IPS-18c (cell line): ENCODE data around the gene FOXJ3.

Experiments used
- H3K4me3 ChIP-seq: 2 replicates; pipeline ENCODE4 v1.7.0; 2013; ENCODE audit warnings: low read depth, mild to moderate bottlenecking, low read length, moderate library complexity; ENCODE audit not compliant: insufficient read depth
- H3K9me3 ChIP-seq: one replicate; pipeline ENCODE4 v1.6.1; 2013; ENCODE audit warnings: mild to moderate bottlenecking, low read length, moderate library complexity; ENCODE audit not compliant: control insufficient read depth, insufficient read depth

The FOXJ3 gene

DNA sequence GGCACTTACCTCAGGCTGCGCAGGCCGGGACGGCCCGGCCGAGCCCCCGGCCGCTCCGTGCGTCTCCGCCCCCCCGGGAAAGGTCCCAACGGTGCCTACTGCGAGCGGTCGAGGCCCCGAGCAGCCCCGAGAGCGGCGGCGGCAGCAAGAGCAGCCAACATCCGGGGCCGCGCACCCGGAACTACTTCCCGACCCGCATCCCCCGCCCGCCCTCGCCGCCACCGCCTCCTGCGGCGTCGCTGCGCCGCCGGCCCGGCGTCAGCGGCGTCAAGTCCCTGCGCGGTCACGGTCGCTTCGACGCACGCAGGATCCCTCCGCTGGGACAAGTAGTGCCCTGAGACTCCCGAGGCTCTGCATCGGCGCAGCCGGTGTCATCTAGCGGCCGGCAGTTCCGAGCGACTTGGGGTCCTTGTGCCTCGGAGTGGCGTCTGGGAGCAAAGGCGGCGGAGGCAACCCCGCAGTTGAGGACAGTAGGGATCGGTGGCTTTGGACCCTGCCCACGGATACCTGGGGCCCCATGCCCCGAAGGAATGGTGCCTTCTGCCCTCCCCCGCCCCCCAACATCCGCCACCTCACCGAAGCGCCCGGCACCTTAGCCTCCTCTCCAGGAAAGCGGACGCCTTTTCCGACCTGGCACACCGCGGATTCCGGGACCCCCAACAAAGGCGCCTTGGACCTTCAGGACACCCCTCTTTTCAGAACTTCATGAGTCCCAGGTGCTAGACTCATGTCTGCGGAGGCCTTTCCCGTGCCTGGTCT, at the start of gene FOXJ3:
Gene FOXJ3, minus strand, starts transcription at position 186 of the 759 bp plus-strand sequence. CDS start 24,142 bp downstream, outside the sequence.
- Histone ChIP-seq H3K9me3 (no peaks in the 10 kb centered on the region), H3K4me3 (peak within 1 kb of the TSS; percentile 83)

DNA sequence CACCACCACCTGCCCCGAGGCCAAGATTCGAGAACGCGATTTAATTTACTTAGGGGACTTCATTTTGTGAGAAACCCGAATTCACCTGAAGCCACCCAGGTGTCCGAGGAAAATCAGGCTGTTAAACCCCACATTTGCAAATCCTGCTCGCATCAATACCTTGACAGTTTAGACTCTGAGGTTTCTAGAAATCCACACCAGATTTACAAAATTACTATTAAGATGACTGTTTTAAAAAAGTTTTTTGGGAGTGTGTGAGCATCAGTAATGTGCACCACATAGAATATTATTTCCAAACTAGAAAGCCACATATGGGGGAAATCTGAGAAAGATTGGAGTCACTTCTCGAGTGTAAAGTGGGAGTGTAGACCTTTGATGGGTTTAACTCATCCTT, 46.2 kb upstream of the FOXJ3 start:
- Histone ChIP-seq H3K4me3 (peak overlapping the region; percentile 68; the same call in 1 of the 2 replicates), H3K9me3 (no peaks in the 10 kb centered on the region)

DNA sequence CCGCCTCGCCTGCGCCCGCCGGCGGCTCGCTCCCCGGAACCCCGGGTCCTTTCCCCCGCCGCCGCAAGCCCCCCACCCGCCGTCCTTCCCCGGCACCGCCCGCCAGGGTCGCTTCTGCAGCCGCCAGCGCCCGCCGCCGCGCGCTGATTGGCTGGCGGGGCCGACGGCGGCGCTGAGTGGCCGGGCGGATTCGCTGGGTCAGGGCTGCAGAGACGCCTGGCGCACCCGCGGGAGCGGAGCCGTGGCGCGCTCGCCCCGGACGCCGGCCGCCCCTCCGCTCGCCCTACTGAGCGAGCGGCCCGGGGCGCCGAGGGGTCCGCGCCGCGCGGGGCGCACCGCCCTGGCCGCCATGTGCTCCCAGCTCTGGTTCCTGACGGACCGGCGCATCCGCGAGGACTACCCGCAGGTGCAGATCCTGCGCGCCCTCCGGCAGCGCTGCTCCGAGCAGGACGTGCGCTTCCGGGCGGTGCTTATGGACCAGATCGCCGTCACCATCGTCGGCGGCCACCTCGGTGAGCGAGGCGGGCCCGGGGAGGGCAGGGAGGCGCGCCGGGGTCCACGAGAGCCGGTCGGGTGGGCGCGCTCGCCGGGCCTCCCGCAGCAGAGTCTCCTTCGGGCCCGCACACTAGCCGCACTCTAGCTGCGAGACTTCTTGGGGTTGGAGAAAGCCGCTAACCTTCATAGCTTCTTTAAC, 45.7 kb upstream of the FOXJ3 start, which contains the start of gene RIMKLA:
Gene RIMKLA, plus strand, starts transcription at position 207 of the 694 bp plus-strand sequence. Its CDS starts 143 bp downstream, at position 350.
- H3K4me3 ChIP-seq: peak within 1 kb of the TSS; percentile 68
- no peaks in the 10 kb centered on the region for H3K9me3 ChIP-seq

DNA sequence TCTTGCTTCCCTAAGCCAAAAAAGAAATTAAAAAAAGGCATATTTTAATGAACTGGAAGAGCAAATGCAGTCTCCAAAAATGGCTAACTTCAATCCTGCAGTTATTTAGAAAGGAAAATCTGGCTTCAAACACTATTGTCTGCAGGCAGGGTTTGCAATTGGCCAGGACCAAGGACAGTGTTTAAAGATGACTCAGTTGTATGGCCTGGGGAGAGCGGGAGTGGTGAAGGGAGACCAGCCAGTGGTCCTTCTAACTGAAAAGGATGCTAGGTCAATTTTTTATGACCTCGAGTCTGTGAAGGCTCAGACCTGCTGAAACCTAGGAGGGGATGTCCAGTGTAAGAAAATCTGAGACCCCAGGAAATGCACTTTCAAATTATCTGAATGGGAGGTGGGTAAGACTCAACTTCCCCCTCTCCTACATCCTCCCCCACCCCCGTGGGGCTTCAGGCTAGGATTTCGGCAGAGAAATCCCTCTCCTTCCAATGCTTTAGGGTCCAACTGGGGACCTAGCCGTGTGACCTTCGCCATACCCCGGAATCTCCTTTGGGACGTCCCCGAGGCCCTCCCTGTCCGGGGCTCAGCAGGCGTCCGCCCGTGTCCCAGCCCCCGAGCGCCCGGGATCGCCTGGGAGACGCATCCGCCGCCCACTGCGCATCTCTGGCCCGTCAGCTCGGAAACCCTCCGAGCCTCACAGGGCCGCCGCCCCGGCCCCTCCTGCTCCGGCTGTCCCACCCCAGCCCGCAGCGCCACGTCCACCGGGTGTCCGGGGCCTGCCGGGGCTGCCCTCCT, 45.0 kb upstream of the FOXJ3 start:
- H3K9me3 ChIP-seq: no peaks in the 10 kb centered on the region
- H3K4me3 ChIP-seq: peak overlapping the region; percentile 68

DNA sequence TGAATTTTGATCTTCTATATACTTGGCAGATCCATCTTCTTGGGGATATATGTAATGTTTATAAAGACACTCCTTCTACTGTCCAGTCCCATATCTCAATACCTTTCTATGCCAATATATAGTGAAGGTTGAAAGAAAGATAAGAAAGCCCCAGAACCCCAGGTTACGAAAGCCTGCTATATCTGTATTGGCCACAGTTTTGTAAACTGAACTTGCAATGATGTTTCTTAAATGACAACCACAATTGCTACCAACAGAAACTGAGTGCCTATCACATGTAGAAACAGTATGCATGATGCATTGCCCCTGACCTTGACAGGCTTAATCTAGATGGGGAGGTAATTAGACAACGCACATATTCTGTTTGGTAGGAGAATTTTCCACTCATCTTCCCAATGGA, 37.8 kb upstream of the FOXJ3 start:
- H3K9me3 ChIP-seq: no peaks in the 10 kb centered on the region
- H3K4me3 ChIP-seq: no peak overlapping the region

DNA sequence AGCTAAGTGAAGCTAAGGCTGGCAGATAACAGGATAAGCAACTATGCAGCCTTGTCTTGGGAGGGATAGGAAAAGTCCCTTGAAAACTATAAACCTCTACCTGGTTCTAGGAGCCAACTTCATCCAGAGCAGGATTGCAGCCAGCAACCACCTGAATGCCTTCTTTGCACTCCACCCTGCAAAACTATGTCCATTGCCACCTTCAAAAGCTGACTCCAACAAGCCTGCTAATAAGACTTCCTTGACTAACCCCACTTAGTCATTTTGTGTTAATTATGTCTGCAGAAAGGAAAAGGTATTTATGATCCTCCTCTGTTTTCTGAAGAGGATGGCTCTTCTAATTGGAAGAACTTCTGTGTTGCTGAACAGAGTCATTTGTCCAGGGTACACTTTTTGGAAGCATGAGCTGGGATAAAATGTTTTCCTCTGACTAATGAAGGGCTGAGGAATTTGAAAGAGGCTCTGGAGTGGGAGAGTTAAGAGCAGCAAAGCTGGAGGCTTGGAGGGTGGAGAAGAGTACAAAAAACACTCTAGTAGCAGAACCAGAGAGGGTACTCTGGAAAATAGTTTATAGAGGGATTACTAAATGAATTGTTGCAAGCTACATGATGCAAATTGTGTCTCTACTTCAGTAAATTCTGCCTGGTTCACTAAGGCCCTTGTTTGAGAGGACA, 36.0 kb upstream of the FOXJ3 start:
- H3K9me3 ChIP-seq: no peaks in the 10 kb centered on the region
- H3K4me3 ChIP-seq: no peak overlapping the region

DNA sequence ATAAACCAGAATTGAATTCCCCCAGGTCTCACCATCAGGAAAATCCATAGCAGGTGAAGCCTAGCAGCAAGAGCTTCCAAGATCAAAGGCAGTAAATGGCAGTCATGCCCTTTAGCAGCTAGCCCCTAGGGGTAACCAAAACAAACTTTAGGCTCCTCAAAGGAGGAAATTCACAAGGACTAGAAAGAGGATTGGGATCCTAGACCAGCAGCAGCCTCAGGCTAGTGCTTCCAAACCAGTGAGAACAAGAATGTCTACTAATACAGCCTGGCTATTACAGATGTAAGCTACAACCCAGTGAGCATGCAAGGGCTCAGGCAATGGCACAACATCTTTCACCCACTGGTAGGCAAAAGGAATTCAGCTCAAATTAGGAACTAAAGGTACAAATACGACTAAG, 34.4 kb upstream of the FOXJ3 start:
- Histone ChIP-seq H3K4me3 (no peak overlapping the region), H3K9me3 (no peaks in the 10 kb centered on the region)

DNA sequence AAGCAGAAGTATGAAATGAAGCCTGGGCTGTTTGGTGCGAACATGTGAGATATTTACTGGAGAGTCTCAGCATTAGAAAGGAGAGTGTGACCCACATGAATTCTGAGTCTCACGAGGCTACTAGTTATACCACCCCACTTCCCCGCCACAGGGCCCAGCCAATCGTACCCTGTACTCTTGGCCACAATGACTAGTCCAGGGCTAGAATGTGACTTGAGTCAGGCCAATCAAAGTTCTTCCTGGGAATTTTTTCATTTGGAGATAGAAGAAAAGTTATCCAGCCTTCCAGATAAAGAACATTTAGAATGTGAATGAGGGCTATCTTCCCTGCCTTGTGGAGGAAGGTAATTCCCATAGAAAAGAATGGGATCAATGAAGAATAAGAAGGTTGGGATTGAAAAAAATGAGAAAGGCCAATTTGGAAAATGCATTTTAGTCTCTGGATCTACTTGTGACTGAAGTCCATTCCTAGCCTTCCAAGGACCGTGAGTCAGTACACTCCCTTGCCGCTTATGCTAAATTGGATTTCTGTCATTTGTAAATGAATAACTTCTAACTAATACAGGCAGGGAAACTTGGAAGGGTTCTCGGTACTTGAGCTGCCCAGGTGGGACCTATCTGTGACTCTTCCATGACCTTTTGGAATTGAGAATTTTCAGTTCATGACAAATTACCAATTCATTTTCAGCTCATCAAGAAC, 33.2 kb upstream of the FOXJ3 start:
- Histone ChIP-seq H3K9me3 (no peaks in the 10 kb centered on the region), H3K4me3 (no peak overlapping the region)

DNA sequence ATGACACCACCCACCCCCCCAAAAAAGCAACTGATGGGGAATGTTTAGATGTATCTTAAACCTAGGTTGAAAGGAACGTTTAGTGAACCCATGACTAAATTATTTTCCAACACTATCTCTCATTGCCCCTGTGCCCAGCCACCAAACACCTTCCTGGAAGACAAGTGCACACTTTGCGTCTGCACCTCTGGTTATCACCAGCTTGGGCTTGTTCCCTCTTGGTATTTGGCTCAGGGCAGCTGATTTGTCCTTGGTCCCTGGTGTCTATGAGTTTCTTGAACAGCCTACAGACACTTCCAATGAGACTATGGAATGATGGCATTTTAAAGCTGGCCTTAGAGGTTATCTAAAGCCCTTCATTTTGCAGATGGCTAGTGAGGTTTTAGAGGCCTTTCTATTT, 30.1 kb upstream of the FOXJ3 start:
- Histone ChIP-seq H3K9me3 (no peaks in the 10 kb centered on the region), H3K4me3 (no peak overlapping the region)

DNA sequence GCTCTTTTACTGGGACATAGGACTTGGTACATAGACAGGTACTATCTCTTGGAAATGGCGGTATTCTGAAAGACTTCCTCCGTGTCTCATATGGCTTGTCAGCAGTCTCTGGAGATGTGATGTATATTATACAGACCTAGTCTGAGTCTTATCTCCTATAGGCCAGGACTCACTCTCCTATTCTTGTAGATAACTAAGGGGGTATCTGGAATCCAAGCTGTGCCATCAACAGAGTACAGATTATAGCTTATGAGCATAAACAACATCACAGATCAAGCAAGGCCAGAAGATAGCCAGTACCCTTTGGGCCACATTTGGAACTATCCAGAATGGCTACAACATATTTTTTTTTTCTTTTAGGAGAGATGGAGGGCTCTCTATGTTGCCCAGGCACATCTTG, 29.5 kb upstream of the FOXJ3 start:
- Histone ChIP-seq H3K9me3 (no peaks in the 10 kb centered on the region), H3K4me3 (no peak overlapping the region)

DNA sequence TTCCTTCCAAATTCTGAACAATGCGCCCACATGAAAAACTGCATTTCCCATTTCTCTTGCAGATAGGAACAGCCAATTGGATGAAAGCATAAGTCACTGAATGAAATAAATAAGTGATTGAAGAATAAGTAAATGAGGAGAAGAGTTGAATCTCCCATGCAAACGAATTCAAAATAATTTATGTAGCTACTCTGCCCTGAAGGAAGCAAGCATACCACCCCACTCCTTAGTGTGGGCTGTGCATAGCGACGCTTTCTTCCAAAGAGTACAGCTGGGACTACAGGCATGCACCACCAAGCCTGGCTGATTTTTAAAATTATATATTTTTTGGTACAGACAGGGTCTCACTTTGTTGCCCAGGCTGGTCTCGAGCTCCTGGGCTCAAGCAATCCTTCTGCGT, 29.1 kb upstream of the FOXJ3 start:
- no peaks in the 10 kb centered on the region for H3K9me3 ChIP-seq
- no peak overlapping the region for H3K4me3 ChIP-seq

DNA sequence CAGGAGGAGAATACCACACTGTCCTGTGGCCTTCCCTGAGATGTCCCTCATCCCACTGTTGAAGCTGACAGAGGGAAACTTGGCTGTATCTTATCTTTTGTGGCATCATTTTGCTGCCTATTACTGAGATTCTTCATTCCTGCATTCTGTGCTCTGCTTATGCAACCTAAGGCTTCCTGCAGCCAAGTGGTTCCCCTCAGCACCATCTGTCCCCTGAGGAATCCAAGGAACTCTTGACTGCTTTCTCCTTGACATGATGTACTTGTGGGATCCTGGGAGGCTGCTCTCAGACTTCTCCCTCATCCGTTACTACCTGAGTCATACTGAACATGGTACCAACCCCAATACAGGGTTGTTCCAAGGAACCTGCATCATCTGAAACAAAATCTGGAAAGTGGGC, 24.4 kb upstream of the FOXJ3 start:
- Histone ChIP-seq H3K9me3 (no peaks in the 10 kb centered on the region), H3K4me3 (no peak overlapping the region)

DNA sequence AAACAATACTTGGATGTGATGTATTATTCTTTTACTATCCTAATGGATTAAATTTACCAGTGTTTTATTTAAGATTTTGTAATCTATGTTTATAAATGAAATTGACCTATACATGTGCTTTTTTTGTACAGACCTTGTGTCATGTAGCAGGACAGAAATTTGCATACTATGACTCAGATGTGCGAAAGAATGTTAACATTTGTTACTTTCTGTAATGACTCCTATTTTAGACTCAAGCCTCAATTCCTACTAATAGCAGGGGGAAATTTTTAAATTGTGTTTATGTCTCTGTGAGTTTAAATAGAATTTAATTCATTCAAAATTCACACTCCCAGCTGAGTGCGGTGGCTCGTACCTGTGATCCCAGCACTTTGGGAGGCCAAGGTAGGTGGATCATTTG, 23.8 kb upstream of the FOXJ3 start:
- Histone ChIP-seq H3K4me3 (no peak overlapping the region), H3K9me3 (no peaks in the 10 kb centered on the region)

DNA sequence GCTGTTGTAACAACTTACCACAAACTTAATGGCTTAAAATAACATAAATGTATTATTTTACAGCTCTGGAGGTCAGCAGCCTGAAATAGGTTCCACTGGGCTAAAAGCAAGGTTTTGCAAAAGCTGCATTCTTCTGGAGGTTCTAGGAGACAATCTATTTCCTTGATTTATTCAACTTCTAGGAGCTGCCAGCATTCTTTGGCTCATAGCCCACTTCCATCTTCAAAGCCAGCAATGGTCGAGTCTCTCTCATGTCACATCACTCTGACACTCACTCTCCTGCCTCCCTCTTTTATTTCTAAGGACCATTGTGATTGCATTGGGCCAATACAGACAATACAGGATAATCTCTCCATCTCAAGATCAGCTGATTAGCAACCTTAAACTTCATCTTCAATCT, 15.1 kb upstream of the FOXJ3 start:
- Histone ChIP-seq H3K9me3 (no peaks in the 10 kb centered on the region), H3K4me3 (no peak overlapping the region)

DNA sequence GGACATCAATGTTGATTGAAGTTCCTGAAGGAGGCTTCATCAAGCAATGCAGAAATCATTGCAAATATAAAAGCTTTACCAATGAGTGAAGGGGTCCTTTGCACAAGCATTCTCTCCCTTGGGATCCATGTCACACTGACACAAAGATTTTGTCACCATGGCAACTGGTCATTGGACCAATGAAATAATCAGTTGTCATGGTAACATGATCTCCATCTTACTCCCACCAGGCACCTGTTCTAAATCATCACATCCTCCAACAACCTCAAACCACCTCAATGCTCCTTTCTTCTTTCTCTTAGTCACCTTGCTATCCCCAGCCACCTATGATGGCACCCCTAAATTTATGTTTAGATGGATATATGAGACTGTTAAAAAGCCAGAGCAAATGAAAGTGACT, 13.5 kb upstream of the FOXJ3 start:
- Histone ChIP-seq H3K4me3 (no peak overlapping the region), H3K9me3 (no peaks in the 10 kb centered on the region)

DNA sequence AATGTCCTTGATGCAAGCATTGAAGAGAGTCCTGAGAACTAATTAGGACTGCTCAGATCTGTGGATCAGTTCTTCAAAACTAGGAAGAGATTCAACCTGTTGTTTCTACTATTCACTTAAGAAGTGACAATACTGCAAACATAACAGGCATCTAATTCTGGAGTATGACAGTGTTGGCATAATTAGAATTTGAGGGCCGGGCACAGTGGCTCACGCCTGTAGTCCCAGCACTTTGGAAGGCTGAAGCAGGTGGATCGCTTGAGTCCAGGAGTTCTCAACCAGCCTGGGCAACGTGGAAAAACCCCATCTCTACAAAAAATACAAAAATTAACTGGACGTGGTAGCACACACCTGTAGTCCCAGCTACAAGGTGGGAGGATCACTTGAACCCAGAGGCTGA, 8.0 kb upstream of the FOXJ3 start:
- Histone ChIP-seq H3K9me3 (no peaks in the 10 kb centered on the region), H3K4me3 (no peak overlapping the region)

DNA sequence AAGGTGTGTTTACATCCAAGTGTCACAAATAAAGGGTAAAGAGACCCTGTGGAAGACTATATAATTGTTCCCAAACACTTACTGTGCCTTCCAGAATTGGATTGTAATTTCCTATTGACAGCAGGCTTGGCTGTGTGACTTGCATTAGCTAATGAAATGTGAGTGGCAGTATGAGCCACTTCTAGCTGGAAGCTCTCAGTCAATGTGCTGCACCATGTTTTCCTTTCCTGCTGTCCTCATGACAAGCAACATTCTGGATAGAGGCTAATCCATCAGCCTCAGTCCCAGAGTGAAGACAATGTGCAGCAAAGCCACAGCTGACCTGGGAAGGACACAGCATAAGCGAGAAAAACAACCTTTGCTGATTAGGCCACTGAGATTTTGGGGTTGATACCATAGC, 5.9 kb upstream of the FOXJ3 start:
- Histone ChIP-seq H3K4me3 (no peak overlapping the region), H3K9me3 (no peaks in the 10 kb centered on the region)
